AG08396 (cell line): ENCODE data around the gene OSBP2.

ENCODE experiments used
- DNase-seq: peaks from one replicate; pipeline ENCODE4 v3.0.0; 2012; ENCODE audit warnings: low spot score, mixed read lengths

Gene OSBP2

GRCh38 chr22:30903876-30904460, 209.3 kb downstream of the OSBP2 start:
- no peak for DNase-seq

GRCh38 chr22:30905696-30906341, 211.1 kb downstream of the OSBP2 start:
- DNase-seq, result no peak

- DNase-seq, result no peak
These were observed 211.7 kb downstream of the OSBP2 start for GRCh38 chr22:30906411-30906810.

- DNase-seq, result no peak
These were observed 212.3 kb downstream of the OSBP2 start for GRCh38 chr22:30906946-30907345.

GRCh38 chr22:30908051-30908461, 213.4 kb downstream of the OSBP2 start:
- no peak for DNase-seq

- no peak for DNase-seq
These were observed 214.6 kb downstream of the OSBP2 start for GRCh38 chr22:30909306-30909705.

- no peak for DNase-seq
These were observed 215.7 kb downstream of the OSBP2 start for GRCh38 chr22:30910358-30910757.

GRCh38 chr22:30918761-30919160, 224.1 kb downstream of the OSBP2 start:
- no peak for DNase-seq

- DNase-seq, result no peak
These were observed 225.3 kb downstream of the OSBP2 start for GRCh38 chr22:30919973-30920372.

- peak; percentile 86 for DNase-seq
These were observed 225.7 kb downstream of the OSBP2 start for GRCh38 chr22:30920407-30920806.

- no peak for DNase-seq
These were observed 226.4 kb downstream of the OSBP2 start for GRCh38 chr22:30921108-30921507.

- DNase-seq, result peak; percentile 26
These were observed 227.5 kb downstream of the OSBP2 start for GRCh38 chr22:30922151-30922611.

- DNase-seq, result no peak
These were observed 228.7 kb downstream of the OSBP2 start for GRCh38 chr22:30923168-30923900.

GRCh38 chr22:30925667-30926066, 231.0 kb downstream of the OSBP2 start:
- DNase-seq, result no peak

- no peak for DNase-seq
These were observed 232.0 kb downstream of the OSBP2 start for GRCh38 chr22:30926706-30927105.

- DNase-seq, result no peak
These were observed 233.1 kb downstream of the OSBP2 start for GRCh38 chr22:30927806-30928205.

- no peak for DNase-seq
These were observed 233.7 kb downstream of the OSBP2 start for GRCh38 chr22:30928401-30928800.

GRCh38 chr22:30930228-30930627, 235.6 kb downstream of the OSBP2 start:
- DNase-seq, result no peak

- no peak for DNase-seq
These were observed 237.0 kb downstream of the OSBP2 start for GRCh38 chr22:30931541-30932300.

GRCh38 chr22:30932661-30933060, 238.0 kb downstream of the OSBP2 start:
- DNase-seq, result no peak

- no peak for DNase-seq
These were observed 238.8 kb downstream of the OSBP2 start for GRCh38 chr22:30933457-30933856.

- DNase-seq, result no peak
These were observed 239.4 kb downstream of the OSBP2 start for GRCh38 chr22:30934053-30934452.
